Thyroid gland (tissue), 4 donors: ENCODE results near the gene SNRNP70. TPM values are rescaled to one million over a fixed set of nuclear protein-coding genes. Genes with fewer than 3 reads are reported as not detected.

Experiments
- DNase-seq, 2 donors: peaks; one replicate each; pipeline ENCODE4 v3.0.0-alpha.2; 2019
- H3K27ac ChIP-seq, 3 donors: fragments of 200-600 bp; sonication (generic); 1 replicate in 2 of 3; 2 replicates in 1 of 3; pipeline ENCODE4 v1.5.1; 2016 to 2019; ENCODE audit warnings: mild to moderate bottlenecking in 1 of 3, moderate library complexity in 1 of 3
- H3K27me3 ChIP-seq: fragments of 200-600 bp; sonication (generic); one replicate; pipeline ENCODE4 v1.5.1; 2019
- H3K36me3 ChIP-seq, 2 donors: fragments of 200-600 bp; sonication (generic); one replicate each; pipeline ENCODE4 v1.5.1; 2016 to 2019
- H3K4me1 ChIP-seq, 2 donors: fragments of 200-600 bp; sonication (generic); one replicate each; pipeline ENCODE4 v1.5.1; 2017 to 2019
- H3K4me3 ChIP-seq, 3 donors: fragments of 200-600 bp; sonication (generic); replicated peaks in 1 of 3; 1 replicate in 2 of 3; 2 replicates in 1 of 3; pipeline ENCODE4 v1.5.1; 2016; ENCODE audit warnings: mild to moderate bottlenecking in 1 of 3
- H3K9me3 ChIP-seq: fragments of 200-600 bp; sonication (generic); one replicate; pipeline ENCODE4 v1.5.1; 2017
- POLR2A ChIP-seq, 2 donors: fragments of 450-650 bp; IDR thresholded peaks; one replicate each; pipeline ENCODE4 v1.6.1; 2017; ENCODE audit warnings: antibody characterized with exemption in 2 of 2, mild to moderate bottlenecking in 2 of 2, moderate library complexity in 1 of 2
- WGBS, 2 donors: methylation state at CpG; one replicate each; pipeline ENCODE4 v1.1.5; 2017; 5-methylcytosine and 5-hydroxymethylcytosine counted together
- intact Hi-C: fragments of 100-400 bp; cut with DNase I; formaldehyde crosslinking; loops from one replicate; pipeline ENCODE4 v1.15.1; 2023
- total RNA-seq, 4 donors: library from RNA; depleted of rRNA; stranded (reverse); fragments of >200 nt; gene quantifications; one replicate each; pipeline ENCODE4 v1.2.3, GENCODE V29; 2016
- TF ChIP-seq, protein P1 (sequence below), 6 experiments: fragments of 200-600 bp in 3 of 6; fragments of 450-650 bp in 3 of 6; sonication (generic) in 3 of 6; IDR thresholded peaks; one replicate each; pipeline ENCODE4 v1.5.1; 2016 to 2019; ENCODE audit warnings: antibody characterized with exemption in 6 of 6, mild to moderate bottlenecking in 2 of 6, inconsistent platforms in 1 of 6, moderate library complexity in 1 of 6

Gene SNRNP70
- total RNA-seq, 4 donors from 2014 or later = 253 to 388 (median 305) TPM

DNA sequence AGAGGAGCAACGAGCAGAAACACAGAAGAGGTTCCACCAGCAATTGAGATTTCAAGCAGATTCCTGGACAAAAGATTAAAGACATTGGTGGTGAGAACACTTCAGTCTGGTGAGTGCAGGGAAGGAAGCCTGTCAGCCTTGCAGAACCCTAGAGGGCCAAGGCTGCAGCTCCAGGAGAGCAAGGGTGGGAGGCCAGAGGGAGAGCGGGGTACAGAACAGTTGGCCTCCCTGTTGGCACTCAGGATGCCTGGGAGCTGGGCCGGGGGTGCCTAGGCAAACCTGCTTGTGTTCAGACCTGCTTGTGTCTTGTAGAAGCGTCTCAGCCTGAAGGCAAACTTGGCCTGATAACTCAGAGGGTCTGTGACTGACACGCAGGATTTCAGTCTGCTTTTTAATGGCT is 23.8 kb downstream of the SNRNP70 start:
- no peak overlapping the region for H3K4me3 ChIP-seq
- H3K4me1 ChIP-seq = peaks cover 4 to 6% of the 10 kb centered on the region in 2 donors
- no peak for DNase-seq
- TF ChIP-seq POLR2A (IDR thresholded peaks at IDR 0.05) = no peak
- TF ChIP-seq, protein P1, sequence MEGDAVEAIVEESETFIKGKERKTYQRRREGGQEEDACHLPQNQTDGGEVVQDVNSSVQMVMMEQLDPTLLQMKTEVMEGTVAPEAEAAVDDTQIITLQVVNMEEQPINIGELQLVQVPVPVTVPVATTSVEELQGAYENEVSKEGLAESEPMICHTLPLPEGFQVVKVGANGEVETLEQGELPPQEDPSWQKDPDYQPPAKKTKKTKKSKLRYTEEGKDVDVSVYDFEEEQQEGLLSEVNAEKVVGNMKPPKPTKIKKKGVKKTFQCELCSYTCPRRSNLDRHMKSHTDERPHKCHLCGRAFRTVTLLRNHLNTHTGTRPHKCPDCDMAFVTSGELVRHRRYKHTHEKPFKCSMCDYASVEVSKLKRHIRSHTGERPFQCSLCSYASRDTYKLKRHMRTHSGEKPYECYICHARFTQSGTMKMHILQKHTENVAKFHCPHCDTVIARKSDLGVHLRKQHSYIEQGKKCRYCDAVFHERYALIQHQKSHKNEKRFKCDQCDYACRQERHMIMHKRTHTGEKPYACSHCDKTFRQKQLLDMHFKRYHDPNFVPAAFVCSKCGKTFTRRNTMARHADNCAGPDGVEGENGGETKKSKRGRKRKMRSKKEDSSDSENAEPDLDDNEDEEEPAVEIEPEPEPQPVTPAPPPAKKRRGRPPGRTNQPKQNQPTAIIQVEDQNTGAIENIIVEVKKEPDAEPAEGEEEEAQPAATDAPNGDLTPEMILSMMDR (IDR thresholded peaks at IDR 0.05) = no peak
- H3K27me3 ChIP-seq = no peaks in the 10 kb centered on the region
- WGBS, 2 donors = 77 to 78% methylated on average over 5 of the region's 5 CpGs
- intact Hi-C loops = no loop called here
- H3K27ac ChIP-seq = no peak overlapping the region
- H3K9me3 ChIP-seq = no peaks in the 10 kb centered on the region
- H3K36me3 ChIP-seq = peaks cover 40 to 46% of the 10 kb centered on the region in 2 donors

- WGBS, 2 donors = 86 to 94% methylated on average over 8 of the region's 8 CpGs
- intact Hi-C loops = no loop called here
These were observed 24.4 kb downstream of the SNRNP70 start for GRCh38 chr19:49109569-49110233.

GRCh38 chr19:49110567-49110966 is 25.3 kb downstream of the SNRNP70 start:
- WGBS, 2 donors = 55 to 71% methylated on average over 3 of the region's 3 CpGs
- H3K4me3 ChIP-seq = no peak overlapping the region
- H3K4me1 ChIP-seq = peaks cover 4 to 7% of the 10 kb centered on the region in 2 donors
- H3K27ac ChIP-seq = no peak overlapping the region
- no peak for DNase-seq
- no peaks in the 10 kb centered on the region for H3K9me3 ChIP-seq
- H3K36me3 ChIP-seq = peaks cover 26 to 33% of the 10 kb centered on the region in 2 donors
- intact Hi-C loops = no loop called here
- no peaks in the 10 kb centered on the region for H3K27me3 ChIP-seq
- TF ChIP-seq, protein P1 (IDR thresholded peaks at IDR 0.05) = no peak
- no peak for TF ChIP-seq POLR2A (IDR thresholded peaks at IDR 0.05)

More at GRCh38 chr19:49109569-49110233, 24.4 kb downstream of the SNRNP70 start:
- TF ChIP-seq POLR2A (IDR thresholded peaks at IDR 0.05) = no peak
- TF ChIP-seq, protein P1 (IDR thresholded peaks at IDR 0.05) = no peak
- H3K27me3 ChIP-seq = no peaks in the 10 kb centered on the region
- peaks cover 35 to 41% of the 10 kb centered on the region in 2 donors for H3K36me3 ChIP-seq
- H3K4me3 ChIP-seq = no peak overlapping the region
- no peaks in the 10 kb centered on the region for H3K9me3 ChIP-seq
- no peak for DNase-seq
- peaks cover 4 to 7% of the 10 kb centered on the region in 2 donors for H3K4me1 ChIP-seq
- H3K27ac ChIP-seq = no peak overlapping the region

DNA sequence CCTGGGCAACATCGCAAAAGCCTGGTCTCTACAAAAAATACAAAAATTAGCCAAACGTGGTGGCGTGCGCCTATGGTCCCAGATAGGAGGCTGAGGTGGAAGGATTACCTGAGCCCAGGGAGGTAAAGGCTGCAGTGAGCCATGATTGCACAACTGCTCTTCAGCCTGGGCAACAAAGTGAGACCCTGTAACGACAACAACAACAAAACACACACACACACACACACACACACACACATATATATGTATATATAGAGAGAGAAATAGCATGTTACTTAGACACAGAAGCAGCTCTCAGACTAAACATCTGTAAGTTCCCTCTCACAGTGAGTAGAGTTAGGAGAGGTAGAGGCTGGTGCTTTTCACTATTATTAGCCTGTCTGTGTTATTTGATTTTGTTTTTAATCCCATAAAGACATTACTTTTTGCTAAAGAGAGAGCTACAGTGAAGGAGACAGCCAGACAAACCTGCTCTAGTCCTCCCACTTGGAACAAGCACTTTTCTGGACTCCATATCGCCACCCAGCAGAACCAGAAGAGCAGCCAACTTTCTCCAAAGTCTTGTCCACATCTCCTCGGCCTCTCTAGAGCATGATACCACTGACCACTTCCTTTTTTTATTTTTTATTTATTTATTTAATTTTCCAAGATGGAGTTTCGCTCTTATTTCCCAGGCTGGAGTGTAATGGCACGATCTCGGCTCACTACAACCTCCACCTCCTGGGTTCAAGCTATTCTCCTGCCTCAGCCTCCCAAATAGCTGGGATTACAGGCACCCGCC is 26.2 kb downstream of the SNRNP70 start:
- Histone ChIP-seq H3K27ac (no peak overlapping the region), H3K27me3 (no peaks in the 10 kb centered on the region), H3K4me3 (no peak overlapping the region), H3K4me1 (peaks cover 4 to 7% of the 10 kb centered on the region in 2 donors), H3K36me3 (peaks cover 23 to 28% of the 10 kb centered on the region in 2 donors), H3K9me3 (no peaks in the 10 kb centered on the region)
- TF ChIP-seq POLR2A (IDR thresholded peaks at IDR 0.05) = no peak
- TF ChIP-seq, protein P1 (IDR thresholded peaks at IDR 0.05) = no peak
- intact Hi-C loops = no loop called here
- 77 to 78% methylated on average over 11 of the region's 11 CpGs for WGBS, 2 donors
- DNase-seq = no peak
